HUES64 (cell line): ENCODE results near the gene GPR155. TPM values are rescaled to one million over a fixed set of nuclear protein-coding genes. Genes with fewer than 3 reads are reported as not detected.

ENCODE experiments used
- H3K27ac ChIP-seq: 2 replicates; pipeline ENCODE4 v1.7.0; 2013; ENCODE audit warnings: low read depth, low read length, inconsistent platforms
- H3K27me3 ChIP-seq: 2 replicates; pipeline ENCODE4 v1.6.1; 2013; ENCODE audit warnings: mild to moderate bottlenecking, low read length; ENCODE audit not compliant: insufficient read depth
- H3K36me3 ChIP-seq: 2 replicates; pipeline ENCODE4 v1.6.1; 2013; ENCODE audit warnings: mild to moderate bottlenecking, low read length; ENCODE audit not compliant: insufficient read depth
- H3K4me1 ChIP-seq: 2 replicates; pipeline ENCODE4 v1.6.1; 2013; ENCODE audit warnings: mild to moderate bottlenecking, low read length, moderate library complexity; ENCODE audit not compliant: insufficient read depth
- H3K4me3 ChIP-seq: 2 replicates; pipeline ENCODE4 v1.5.1; 2013; ENCODE audit warnings: mild to moderate bottlenecking, low read length, moderate library complexity
- H3K9ac ChIP-seq: 2 replicates; pipeline ENCODE4 v1.6.1; 2013; ENCODE audit warnings: mild to moderate bottlenecking, low read depth, low read length
- H3K9me3 ChIP-seq: 2 replicates; pipeline ENCODE4 v1.6.1; 2013; ENCODE audit warnings: low read depth, low read length; ENCODE audit not compliant: insufficient read depth
- WGBS: fragments of 150-250, 120-280 bp; methylation state at CpG from one replicate; pipeline ENCODE4 v1.1.7; 2013; ENCODE audit warnings: missing lambda C conversion rate; 5-methylcytosine and 5-hydroxymethylcytosine counted together
- polyA plus RNA-seq, 2 experiments: library from polyadenylated mRNA; stranded (reverse); fragments of 50-300 nt; gene quantifications; one replicate each; pipeline ENCODE4 v1.2.3, GENCODE V29; 2013

GPR155 gene
- polyA plus RNA-seq (2013, experiment 1 of 2), result 0.30 TPM
- 0.32 TPM for polyA plus RNA-seq (2013, experiment 2 of 2)

GRCh38 chr2:174486563-174487107, at the start of gene GPR155:
Gene GPR155 (minus strand): TSS chr2:174487029. CDS start chr2:174481956, 5,073 bp downstream.
- H3K27me3 ChIP-seq, result peaks cover 24% of the 10 kb centered on the region
- H3K4me1 ChIP-seq, result no peaks in the 10 kb centered on the region
- peak within 1 kb of the TSS; percentile 77 for H3K9ac ChIP-seq
- peak within 1 kb of the TSS; percentile 53 for H3K27ac ChIP-seq
- no peaks in the 10 kb centered on the region for H3K9me3 ChIP-seq
- peak within 1 kb of the TSS; percentile 86 for H3K4me3 ChIP-seq
- 1% methylated on average over 42 of the region's 42 CpGs for WGBS
- no peaks in the 10 kb centered on the region for H3K36me3 ChIP-seq

GRCh38 chr2:174535757-174536703, 49.2 kb upstream of the GPR155 start:
- no peak overlapping the region for H3K27ac ChIP-seq
- H3K9ac ChIP-seq, result no peak overlapping the region
- no peak overlapping the region for H3K4me3 ChIP-seq
- H3K9me3 ChIP-seq, result no peaks in the 10 kb centered on the region
- no peaks in the 10 kb centered on the region for H3K27me3 ChIP-seq
- no peaks in the 10 kb centered on the region for H3K36me3 ChIP-seq
- H3K4me1 ChIP-seq, result no peaks in the 10 kb centered on the region
- WGBS, result 91% methylated on average over 11 of the region's 11 CpGs

GRCh38 chr2:174535083-174535482, 48.3 kb upstream of the GPR155 start:
- Histone ChIP-seq H3K9ac (no peak overlapping the region), H3K36me3 (no peaks in the 10 kb centered on the region)
- WGBS, result 87% methylated on average over 2 of the region's 3 CpGs

GRCh38 chr2:174529916-174530315, 43.1 kb upstream of the GPR155 start:
- 88% methylated on average over 4 of the region's 4 CpGs for WGBS
- no peaks in the 10 kb centered on the region for H3K27me3 ChIP-seq

More at GRCh38 chr2:174535083-174535482, 48.3 kb upstream of the GPR155 start:
- Histone ChIP-seq H3K4me1 (no peaks in the 10 kb centered on the region), H3K27ac (no peak overlapping the region), H3K9me3 (no peaks in the 10 kb centered on the region), H3K4me3 (no peak overlapping the region), H3K27me3 (no peaks in the 10 kb centered on the region)

GRCh38 chr2:174527959-174528358, 41.1 kb upstream of the GPR155 start:
- WGBS, result 91% methylated on average over 2 of the region's 3 CpGs

More at GRCh38 chr2:174529916-174530315, 43.1 kb upstream of the GPR155 start:
- H3K4me3 ChIP-seq, result no peak overlapping the region
- H3K9me3 ChIP-seq, result 0 out of 2 replicates have a peak, but pooled peaks cover 7% of the 10 kb centered on the region
- H3K36me3 ChIP-seq, result no peaks in the 10 kb centered on the region
- H3K9ac ChIP-seq, result no peak overlapping the region
- no peaks in the 10 kb centered on the region for H3K4me1 ChIP-seq
- H3K27ac ChIP-seq, result no peak overlapping the region

GRCh38 chr2:174527101-174527721, 40.4 kb upstream of the GPR155 start:
- Histone ChIP-seq H3K4me3 (no peak overlapping the region), H3K27me3 (no peaks in the 10 kb centered on the region), H3K9me3 (0 out of 2 replicates have a peak, but pooled peaks cover 7% of the 10 kb centered on the region), H3K9ac (no peak overlapping the region), H3K36me3 (no peaks in the 10 kb centered on the region), H3K4me1 (no peaks in the 10 kb centered on the region), H3K27ac (no peak overlapping the region)
- 81% methylated on average over 3 of the region's 3 CpGs for WGBS

More at GRCh38 chr2:174527959-174528358, 41.1 kb upstream of the GPR155 start:
- H3K4me3 ChIP-seq, result no peak overlapping the region
- no peaks in the 10 kb centered on the region for H3K36me3 ChIP-seq
- H3K27ac ChIP-seq, result no peak overlapping the region
- H3K9ac ChIP-seq, result no peak overlapping the region
- no peaks in the 10 kb centered on the region for H3K27me3 ChIP-seq
- H3K9me3 ChIP-seq, result 0 out of 2 replicates have a peak, but pooled peaks cover 7% of the 10 kb centered on the region
- no peaks in the 10 kb centered on the region for H3K4me1 ChIP-seq

GRCh38 chr2:174524527-174524926, 37.7 kb upstream of the GPR155 start:
- Histone ChIP-seq H3K36me3 (no peaks in the 10 kb centered on the region), H3K9me3 (0 out of 2 replicates have a peak, but pooled peaks cover 7% of the 10 kb centered on the region), H3K4me3 (no peak overlapping the region), H3K27ac (no peak overlapping the region), H3K9ac (no peak overlapping the region), H3K4me1 (no peaks in the 10 kb centered on the region), H3K27me3 (no peaks in the 10 kb centered on the region; the same call in 1 of the 2 replicates)
- WGBS, result 96% methylated on average over 2 of the region's 2 CpGs

- Histone ChIP-seq H3K27ac (no peak overlapping the region), H3K4me3 (no peak overlapping the region), H3K27me3 (no peaks in the 10 kb centered on the region; the same call in 1 of the 2 replicates), H3K9me3 (0 out of 2 replicates have a peak, but pooled peaks cover 4% of the 10 kb centered on the region), H3K9ac (no peak overlapping the region), H3K4me1 (no peaks in the 10 kb centered on the region), H3K36me3 (no peaks in the 10 kb centered on the region)
- 79% methylated on average over 3 of the region's 3 CpGs for WGBS
These were observed 35.7 kb upstream of the GPR155 start for GRCh38 chr2:174522553-174522952.

GRCh38 chr2:174518395-174518794, 31.6 kb upstream of the GPR155 start:
- H3K27me3 ChIP-seq, result no peaks in the 10 kb centered on the region; the same call in 1 of the 2 replicates
- H3K9me3 ChIP-seq, result peaks cover 5% of the 10 kb centered on the region; the same call in 1 of the 2 replicates
- 92% methylated on average over 2 of the region's 2 CpGs for WGBS

GRCh38 chr2:174516501-174517378, 29.9 kb upstream of the GPR155 start:
- Histone ChIP-seq H3K27me3 (no peaks in the 10 kb centered on the region; the same call in 1 of the 2 replicates), H3K4me1 (no peaks in the 10 kb centered on the region), H3K9ac (no peak overlapping the region), H3K4me3 (no peak overlapping the region), H3K27ac (no peak overlapping the region), H3K9me3 (peaks cover 18% of the 10 kb centered on the region), H3K36me3 (no peaks in the 10 kb centered on the region)
- 88% methylated on average over 5 of the region's 5 CpGs for WGBS

More at GRCh38 chr2:174518395-174518794, 31.6 kb upstream of the GPR155 start:
- Histone ChIP-seq H3K9ac (no peak overlapping the region), H3K4me3 (no peak overlapping the region), H3K4me1 (no peaks in the 10 kb centered on the region), H3K27ac (no peak overlapping the region), H3K36me3 (no peaks in the 10 kb centered on the region)
